HL-60 (cell line): ENCODE data around the gene RIBC2.

Source experiments
- DNase-seq, 2 experiments: peaks; one replicate each; pipeline ENCODE4 v3.0.0-alpha.2; 2010 to 2020; ENCODE audit warnings: low read depth in 1 of 2, low spot score in 1 of 2
- H3K27ac ChIP-seq: fragments of 250-450 bp; sonication (Bioruptor Pico); replicated peaks from 2 replicates; pipeline ENCODE4 v1.5.1; 2020; ENCODE audit warnings: mild to moderate bottlenecking, moderate library complexity
- H3K27me3 ChIP-seq: fragments of 250-450 bp; sonication (Bioruptor Pico); 2 replicates; pipeline ENCODE4 v1.5.1; 2021; ENCODE audit warnings: mild to moderate bottlenecking, moderate library complexity; ENCODE audit not compliant: insufficient read depth, poor library complexity, severe bottlenecking
- H3K4me3 ChIP-seq: replicated peaks from 2 replicates; pipeline ENCODE4 v1.5.1; 2011; ENCODE audit warnings: mild to moderate bottlenecking, control low read depth, low read length; ENCODE audit not compliant: insufficient read depth
- GABPA ChIP-seq: IDR thresholded peaks from 2 replicates; pipeline ENCODE4 v1.6.1; 2012; ENCODE audit warnings: low read depth
- POLR2AphosphoS5 ChIP-seq: IDR thresholded peaks from 2 replicates; pipeline ENCODE4 v1.6.1; 2012; ENCODE audit warnings: low read depth
- SPI1 ChIP-seq: IDR thresholded peaks from 2 replicates; pipeline ENCODE4 v1.6.1; 2012; ENCODE audit warnings: low read depth, mild to moderate bottlenecking, borderline replicate concordance
- TF ChIP-seq, protein P1 (sequence below): IDR thresholded peaks from 2 replicates; pipeline ENCODE4 v1.6.1; 2012; ENCODE audit warnings: low read depth; ENCODE audit not compliant: insufficient replicate concordance
- TF ChIP-seq, protein P2 (sequence below): IDR thresholded peaks from one replicate; pipeline ENCODE4 v1.5.1; 2011; ENCODE audit warnings: low read length, control low read depth, inconsistent platforms; ENCODE audit not compliant: insufficient read depth

Gene RIBC2

DNA sequence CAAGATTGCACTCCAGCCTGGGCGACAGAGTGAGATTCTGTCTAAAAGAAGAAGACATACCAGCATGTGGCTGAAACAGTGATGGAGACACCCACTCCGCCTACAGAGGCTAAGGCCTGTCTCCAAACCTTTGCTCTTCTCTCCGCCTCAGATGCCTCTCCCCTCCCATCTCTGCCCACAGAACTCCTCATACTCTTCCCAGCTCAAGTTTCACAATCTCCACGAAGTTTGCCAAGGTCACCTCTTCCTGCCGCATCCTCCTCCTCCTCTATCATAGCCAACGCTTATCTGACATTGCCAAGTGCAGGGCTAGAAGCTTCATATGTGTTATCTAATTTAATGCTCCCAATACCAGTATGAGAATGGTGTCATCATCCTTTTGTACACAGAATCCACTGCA lies 63.3 kb downstream of the RIBC2 start:
- Histone ChIP-seq H3K27ac (no peak overlapping the region), H3K27me3 (no peaks in the 10 kb centered on the region), H3K4me3 (no peak overlapping the region)
- TF ChIP-seq, protein P1, sequence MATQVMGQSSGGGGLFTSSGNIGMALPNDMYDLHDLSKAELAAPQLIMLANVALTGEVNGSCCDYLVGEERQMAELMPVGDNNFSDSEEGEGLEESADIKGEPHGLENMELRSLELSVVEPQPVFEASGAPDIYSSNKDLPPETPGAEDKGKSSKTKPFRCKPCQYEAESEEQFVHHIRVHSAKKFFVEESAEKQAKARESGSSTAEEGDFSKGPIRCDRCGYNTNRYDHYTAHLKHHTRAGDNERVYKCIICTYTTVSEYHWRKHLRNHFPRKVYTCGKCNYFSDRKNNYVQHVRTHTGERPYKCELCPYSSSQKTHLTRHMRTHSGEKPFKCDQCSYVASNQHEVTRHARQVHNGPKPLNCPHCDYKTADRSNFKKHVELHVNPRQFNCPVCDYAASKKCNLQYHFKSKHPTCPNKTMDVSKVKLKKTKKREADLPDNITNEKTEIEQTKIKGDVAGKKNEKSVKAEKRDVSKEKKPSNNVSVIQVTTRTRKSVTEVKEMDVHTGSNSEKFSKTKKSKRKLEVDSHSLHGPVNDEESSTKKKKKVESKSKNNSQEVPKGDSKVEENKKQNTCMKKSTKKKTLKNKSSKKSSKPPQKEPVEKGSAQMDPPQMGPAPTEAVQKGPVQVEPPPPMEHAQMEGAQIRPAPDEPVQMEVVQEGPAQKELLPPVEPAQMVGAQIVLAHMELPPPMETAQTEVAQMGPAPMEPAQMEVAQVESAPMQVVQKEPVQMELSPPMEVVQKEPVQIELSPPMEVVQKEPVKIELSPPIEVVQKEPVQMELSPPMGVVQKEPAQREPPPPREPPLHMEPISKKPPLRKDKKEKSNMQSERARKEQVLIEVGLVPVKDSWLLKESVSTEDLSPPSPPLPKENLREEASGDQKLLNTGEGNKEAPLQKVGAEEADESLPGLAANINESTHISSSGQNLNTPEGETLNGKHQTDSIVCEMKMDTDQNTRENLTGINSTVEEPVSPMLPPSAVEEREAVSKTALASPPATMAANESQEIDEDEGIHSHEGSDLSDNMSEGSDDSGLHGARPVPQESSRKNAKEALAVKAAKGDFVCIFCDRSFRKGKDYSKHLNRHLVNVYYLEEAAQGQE = no peak
- TF ChIP-seq SPI1 = no peak
- TF ChIP-seq, protein P2, sequence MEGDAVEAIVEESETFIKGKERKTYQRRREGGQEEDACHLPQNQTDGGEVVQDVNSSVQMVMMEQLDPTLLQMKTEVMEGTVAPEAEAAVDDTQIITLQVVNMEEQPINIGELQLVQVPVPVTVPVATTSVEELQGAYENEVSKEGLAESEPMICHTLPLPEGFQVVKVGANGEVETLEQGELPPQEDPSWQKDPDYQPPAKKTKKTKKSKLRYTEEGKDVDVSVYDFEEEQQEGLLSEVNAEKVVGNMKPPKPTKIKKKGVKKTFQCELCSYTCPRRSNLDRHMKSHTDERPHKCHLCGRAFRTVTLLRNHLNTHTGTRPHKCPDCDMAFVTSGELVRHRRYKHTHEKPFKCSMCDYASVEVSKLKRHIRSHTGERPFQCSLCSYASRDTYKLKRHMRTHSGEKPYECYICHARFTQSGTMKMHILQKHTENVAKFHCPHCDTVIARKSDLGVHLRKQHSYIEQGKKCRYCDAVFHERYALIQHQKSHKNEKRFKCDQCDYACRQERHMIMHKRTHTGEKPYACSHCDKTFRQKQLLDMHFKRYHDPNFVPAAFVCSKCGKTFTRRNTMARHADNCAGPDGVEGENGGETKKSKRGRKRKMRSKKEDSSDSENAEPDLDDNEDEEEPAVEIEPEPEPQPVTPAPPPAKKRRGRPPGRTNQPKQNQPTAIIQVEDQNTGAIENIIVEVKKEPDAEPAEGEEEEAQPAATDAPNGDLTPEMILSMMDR = no peak
- no peak for TF ChIP-seq POLR2AphosphoS5
- TF ChIP-seq GABPA = no peak
- no peak for DNase-seq

DNA sequence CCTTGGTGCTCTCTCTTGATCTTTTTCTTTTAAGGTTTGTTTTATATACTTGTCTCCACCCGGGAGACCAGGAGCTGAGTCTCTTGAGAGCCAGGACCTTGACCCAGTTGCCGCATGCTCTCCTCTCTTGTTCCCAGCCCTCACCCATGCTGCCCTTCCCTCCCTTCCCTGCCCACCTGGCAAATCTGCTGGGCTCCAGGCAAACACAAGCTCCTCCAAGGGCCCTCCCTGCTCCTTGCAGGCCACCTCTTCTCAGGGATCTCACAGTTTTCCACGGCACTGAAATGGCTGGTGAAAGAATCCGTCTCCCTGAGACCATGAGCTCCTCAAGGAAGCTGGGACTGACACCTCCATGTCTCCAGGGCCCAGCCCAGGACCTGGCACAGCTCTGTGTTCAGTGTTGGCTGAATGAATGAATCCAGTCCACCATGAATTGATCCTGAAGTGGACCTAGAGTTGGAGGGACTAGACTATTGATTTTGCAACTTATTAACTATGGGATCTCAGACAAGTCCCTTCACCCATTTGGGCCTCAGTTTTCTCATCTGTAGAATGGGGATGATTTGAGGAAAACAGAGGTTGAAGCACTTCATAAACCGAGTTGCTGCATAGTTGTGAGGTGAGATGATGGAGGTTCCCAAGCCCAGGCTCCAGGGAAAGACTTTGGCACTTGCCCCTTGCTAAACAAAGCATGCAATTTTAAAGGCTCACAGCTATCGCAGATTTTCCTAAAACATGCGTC lies 64.0 kb downstream of the RIBC2 start:
- Histone ChIP-seq H3K27me3 (no peaks in the 10 kb centered on the region), H3K4me3 (no peak overlapping the region), H3K27ac (no peak overlapping the region)
- TF ChIP-seq, protein P2 = no peak
- no peak for TF ChIP-seq SPI1
- TF ChIP-seq, protein P1 = no peak
- no peak for TF ChIP-seq POLR2AphosphoS5
- TF ChIP-seq GABPA = no peak
- DNase-seq = no peak

DNA sequence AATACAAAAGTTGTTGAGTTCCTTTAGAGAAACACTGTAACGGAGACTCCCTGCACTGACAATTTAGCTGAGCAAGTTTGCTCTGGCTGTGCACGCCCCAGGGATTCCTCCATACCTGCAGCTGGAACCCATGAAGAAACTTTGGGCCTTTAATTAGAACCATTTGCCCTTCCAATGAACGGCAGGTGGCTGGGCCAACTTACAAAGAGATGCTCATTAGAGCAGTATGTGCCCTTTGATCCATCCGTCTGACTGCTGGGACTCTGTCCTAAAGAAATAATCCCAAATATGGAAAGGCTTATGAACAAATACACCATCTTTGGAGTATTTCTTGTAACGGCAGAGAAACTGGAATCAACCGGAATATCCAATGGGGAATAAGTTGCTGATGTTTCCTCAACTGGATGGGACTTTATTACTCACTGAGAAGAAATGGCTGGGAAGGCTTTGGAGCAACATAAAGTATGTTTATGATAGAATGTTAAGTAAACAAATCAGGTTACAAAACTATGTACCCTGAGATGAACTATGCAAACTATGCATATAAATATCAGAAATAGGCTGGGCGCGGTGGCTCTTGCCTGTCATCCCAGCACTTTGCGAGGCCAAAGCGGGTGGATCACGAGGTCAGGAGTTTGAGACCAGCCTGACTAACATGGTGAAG lies 64.7 kb downstream of the RIBC2 start:
- H3K27ac ChIP-seq = no peak overlapping the region
- DNase-seq = no peak

More for the DNA sequence above, 64.7 kb downstream of the RIBC2 start:
- TF ChIP-seq GABPA (no peak), SPI1 (no peak), POLR2AphosphoS5 (no peak)
- TF ChIP-seq, protein P2 = no peak
- TF ChIP-seq, protein P1 = no peak
- Histone ChIP-seq H3K27me3 (no peaks in the 10 kb centered on the region), H3K4me3 (no peak overlapping the region)
